Naive thymus-derived CD4-positive, alpha-beta T cell (primary cell): Measurements from ENCODE around the gene NCOR1. TPM values are rescaled to one million over a fixed set of nuclear protein-coding genes. Genes with fewer than 3 reads are reported as not detected.
"Not testable (repeated sequence)": the region's sequence is repeated elsewhere in the genome, so short reads cannot be mapped to it uniquely, and the experiment has no call there.

Source experiments
- ATAC-seq: fragments of 150-1000 bp; cut with Tn5 transposase; 2 replicates; pipeline ENCODE4 v1.10.0; 2021; ENCODE audit warnings: mild to moderate bottlenecking, moderate library complexity
- CTCF ChIA-PET: fragments of 350-600 bp; sonication (Branson Sonifier 250); formaldehyde crosslinking; loops from one replicate; lab custom pipeline; 2021; ENCODE audit warnings: antibody characterized with exemption; lab: Charles Lee
- POLR2A ChIA-PET: fragments of 350-600 bp; sonication (Branson Sonifier 250); formaldehyde crosslinking; loops from one replicate; lab custom pipeline; 2021; ENCODE audit warnings: antibody characterized with exemption, inconsistent platforms; lab: Charles Lee
- DNase-seq, 9 donors: peaks; one replicate each; pipeline versions ENCODE4 v3.0.0 to v3.0.0-alpha.2; 2020 to 2022; ENCODE audit warnings: mixed read lengths in 1 of 9
- H3K27ac ChIP-seq: one replicate; pipeline ENCODE4 v1.7.0; 2013; ENCODE audit warnings: mild to moderate bottlenecking, low read depth, low read length, moderate library complexity
- H3K27me3 ChIP-seq, 2 donors: one replicate each; pipeline ENCODE4 v1.7.0; 2013; ENCODE audit warnings: low read length in 2 of 2, mild to moderate bottlenecking in 2 of 2, moderate library complexity in 2 of 2; ENCODE audit not compliant: control insufficient read depth in 2 of 2, insufficient read depth in 2 of 2
- H3K36me3 ChIP-seq, 3 experiments: 1 replicate in 2 of 3; 2 replicates in 1 of 3; pipeline ENCODE4 v1.7.0; 2013; ENCODE audit warnings: low read length in 3 of 3, mild to moderate bottlenecking in 3 of 3, moderate library complexity in 1 of 3; ENCODE audit not compliant: insufficient read depth in 3 of 3, control insufficient read depth in 2 of 3
- H3K4me1 ChIP-seq, 2 donors: one replicate each; pipeline ENCODE4 v1.7.0; 2013; ENCODE audit warnings: low read length in 2 of 2, mild to moderate bottlenecking in 2 of 2, moderate library complexity in 1 of 2; ENCODE audit not compliant: control insufficient read depth in 2 of 2, insufficient read depth in 2 of 2
- H3K4me3 ChIP-seq: 2 replicates; pipeline ENCODE4 v1.7.0; 2013; ENCODE audit warnings: mild to moderate bottlenecking, low read length
- H3K9me3 ChIP-seq, 3 experiments: 1 replicate in 2 of 3; 2 replicates in 1 of 3; pipeline ENCODE4 v1.7.0; 2013; ENCODE audit warnings: low read length in 3 of 3; ENCODE audit not compliant: control insufficient read depth in 2 of 3
- H3K27ac Mint-ChIP-seq, 9 donors: one replicate each; pipeline ENCODE4 v1.8.0; 2020 to 2022; ENCODE audit warnings: mixed read lengths in 9 of 9, mild to moderate bottlenecking in 8 of 9, moderate library complexity in 5 of 9, inconsistent platforms in 2 of 9
- H3K27me3 Mint-ChIP-seq, 5 donors: one replicate each; pipeline ENCODE4 v1.8.0; 2021 to 2022; ENCODE audit warnings: mixed read lengths in 5 of 5, mild to moderate bottlenecking in 1 of 5
- H3K36me3 Mint-ChIP-seq, 5 donors: one replicate each; pipeline ENCODE4 v1.8.0; 2020 to 2022; ENCODE audit warnings: mixed read lengths in 5 of 5, mild to moderate bottlenecking in 3 of 5, inconsistent platforms in 1 of 5
- H3K4me1 Mint-ChIP-seq, 7 donors: one replicate each; pipeline ENCODE4 v1.8.0; 2020 to 2022; ENCODE audit warnings: mixed read lengths in 7 of 7, mild to moderate bottlenecking in 3 of 7, inconsistent platforms in 1 of 7
- H3K4me3 Mint-ChIP-seq, 10 donors: one replicate each; pipeline ENCODE4 v1.8.0; 2020 to 2022; ENCODE audit warnings: mild to moderate bottlenecking in 10 of 10, mixed read lengths in 10 of 10, moderate library complexity in 6 of 10, inconsistent platforms in 2 of 10
- H3K9me3 Mint-ChIP-seq, 11 donors: one replicate each; pipeline ENCODE4 v1.8.0; 2020 to 2022; ENCODE audit warnings: mixed read lengths in 11 of 11, mild to moderate bottlenecking in 4 of 11, inconsistent platforms in 1 of 11, moderate library complexity in 1 of 11
- intact Hi-C, 2 donors: fragments of 100-400 bp; cut with micrococcal nuclease; formaldehyde crosslinking; loops; one replicate each; pipeline ENCODE4 v1.15.1; 2023
- polyA plus RNA-seq, 2 donors: library from polyadenylated mRNA; unstranded; fragments of 300-500 nt; fragmentation: Illumina TruSeq; gene quantifications; one replicate each; pipeline ENCODE4 v1.2.3, GENCODE V29; 2021
- total RNA-seq, 6 experiments: library from RNA in 5 of 6; stranded (reverse) in 5 of 6; gene quantifications; 1 replicate in 5 of 6; 2 replicates in 1 of 6; pipeline ENCODE4 v1.2.3 and lab custom pipeline; 2021 to 2026

The NCOR1 gene
- total and polyA plus RNA-seq, 7 experiments from 2014 or later: 75.8 to 169 (median 149) TPM

GRCh38 chr17:16197276-16197675, 18.1 kb downstream of the NCOR1 start:
- H3K27ac ChIP-seq: no peak overlapping the region
- no peaks in the 10 kb centered on the region for H3K27me3 ChIP-seq
- peaks cover 24 to 67% (median 44%) of the 10 kb centered on the region in 7 donors for H3K4me1 Mint-ChIP-seq
- peaks cover 0 to 4% of the 10 kb centered on the region in 2 donors for H3K4me1 ChIP-seq
- no peaks in the 10 kb centered on the region for H3K9me3 Mint-ChIP-seq
- DNase-seq (no peak), ATAC-seq (no peak)
- POLR2A ChIA-PET: no interaction called here
- intact Hi-C loops: no loop called here
- no peak overlapping the region for H3K4me3 Mint-ChIP-seq
- H3K27ac Mint-ChIP-seq: peak overlapping the region in 1 of 9 donors; percentile 43
- peaks cover 0 to 6% (median 0%) of the 10 kb centered on the region in 3 experiments for H3K36me3 ChIP-seq
- no peaks in the 10 kb centered on the region for H3K9me3 ChIP-seq
- CTCF ChIA-PET: no interaction called here
- H3K27me3 Mint-ChIP-seq: no peaks in the 10 kb centered on the region
- peaks cover 4 to 31% (median 20%) of the 10 kb centered on the region in 5 donors for H3K36me3 Mint-ChIP-seq
- no peak overlapping the region for H3K4me3 ChIP-seq

DNA sequence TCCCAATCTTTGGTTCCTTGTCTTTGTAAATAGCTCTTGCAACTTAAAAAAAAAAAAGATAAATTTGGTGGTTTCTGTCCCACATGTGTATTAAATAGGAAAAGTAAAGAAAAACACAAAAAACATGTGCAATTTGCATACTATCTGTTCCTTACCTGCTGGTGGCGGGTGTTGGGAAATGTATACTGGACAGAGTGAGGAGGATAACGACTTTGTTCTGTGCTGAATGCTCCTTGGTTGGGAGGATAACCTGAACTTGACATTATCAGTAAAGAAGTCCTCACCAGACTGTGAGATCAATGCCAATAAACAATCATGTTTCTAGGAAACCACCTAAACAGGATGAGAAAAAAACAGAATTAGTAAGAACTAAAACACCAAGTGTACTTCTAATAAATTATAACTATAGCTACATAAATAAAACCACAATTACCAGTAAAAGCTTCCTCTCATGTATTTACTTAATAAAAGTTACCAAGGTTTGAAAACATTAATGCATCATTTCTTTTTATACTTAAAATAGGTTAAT, 21.0 kb downstream of the NCOR1 start:
- H3K9me3 Mint-ChIP-seq, H3K9me3 ChIP-seq, H3K4me1 ChIP-seq, H3K27ac ChIP-seq, H3K27me3 Mint-ChIP-seq, DNase-seq, CTCF ChIA-PET, H3K4me3 ChIP-seq, H3K27me3 ChIP-seq, POLR2A ChIA-PET, ATAC-seq, intact Hi-C loops: not testable (repeated sequence)
- H3K36me3 Mint-ChIP-seq: peaks cover 4 to 50% (median 23%) of the 10 kb centered on the region in 5 donors
- peak overlapping the region in 1 of 10 donors; percentile 4 for H3K4me3 Mint-ChIP-seq
- peak overlapping the region in 6 of 9 donors; percentile 10 to 73 (median 47) for H3K27ac Mint-ChIP-seq
- H3K4me1 Mint-ChIP-seq: peaks cover 27 to 56% (median 41%) of the 10 kb centered on the region in 7 donors
- H3K36me3 ChIP-seq: peaks cover 0 to 25% (median 5%) of the 10 kb centered on the region in 3 experiments

DNA sequence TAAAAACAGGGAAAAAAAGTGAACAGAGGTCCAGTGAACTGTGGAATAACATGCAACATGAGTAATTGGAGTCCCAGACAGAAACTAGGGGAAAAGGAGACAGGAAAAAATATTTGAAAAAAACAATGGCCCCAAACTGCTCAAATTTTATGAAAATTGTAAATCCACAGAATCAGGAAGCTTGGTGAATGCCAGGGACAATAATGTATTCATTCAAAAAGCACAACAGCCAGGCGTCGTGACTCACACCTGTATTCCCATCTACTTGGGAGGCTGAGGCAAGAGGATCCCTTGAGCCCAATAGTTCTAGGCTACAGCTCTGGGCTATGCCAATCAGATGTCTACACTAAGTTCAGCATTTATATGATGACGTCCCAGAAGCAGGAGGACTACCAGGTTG, 23.7 kb downstream of the NCOR1 start:
- Histone ChIP-seq H3K36me3 (peaks cover 0 to 21% (median 5%) of the 10 kb centered on the region in 3 experiments), H3K4me1 (no peaks in the 10 kb centered on the region), H3K4me3 (no peak overlapping the region), H3K27me3 (no peaks in the 10 kb centered on the region), H3K9me3 (no peaks in the 10 kb centered on the region), H3K27ac (no peak overlapping the region)
- H3K36me3 Mint-ChIP-seq: peaks cover 4 to 44% (median 25%) of the 10 kb centered on the region in 5 donors
- intact Hi-C loops: no loop called here
- no peak overlapping the region for H3K4me3 Mint-ChIP-seq
- no peaks in the 10 kb centered on the region for H3K9me3 Mint-ChIP-seq
- CTCF ChIA-PET: no interaction called here
- ATAC-seq (no peak), DNase-seq (no peak)
- H3K27ac Mint-ChIP-seq: peak overlapping the region in 3 of 9 donors; percentile 15 to 45 (median 36)
- POLR2A ChIA-PET: interaction anchor here (0.6 kb wide), 1 partner anchor 81 kb away, joined by 3 read pairs; no protein-coding TSS in a partner anchor
- H3K4me1 Mint-ChIP-seq: peaks cover 20 to 52% (median 42%) of the 10 kb centered on the region in 7 donors
- no peaks in the 10 kb centered on the region for H3K27me3 Mint-ChIP-seq

DNA sequence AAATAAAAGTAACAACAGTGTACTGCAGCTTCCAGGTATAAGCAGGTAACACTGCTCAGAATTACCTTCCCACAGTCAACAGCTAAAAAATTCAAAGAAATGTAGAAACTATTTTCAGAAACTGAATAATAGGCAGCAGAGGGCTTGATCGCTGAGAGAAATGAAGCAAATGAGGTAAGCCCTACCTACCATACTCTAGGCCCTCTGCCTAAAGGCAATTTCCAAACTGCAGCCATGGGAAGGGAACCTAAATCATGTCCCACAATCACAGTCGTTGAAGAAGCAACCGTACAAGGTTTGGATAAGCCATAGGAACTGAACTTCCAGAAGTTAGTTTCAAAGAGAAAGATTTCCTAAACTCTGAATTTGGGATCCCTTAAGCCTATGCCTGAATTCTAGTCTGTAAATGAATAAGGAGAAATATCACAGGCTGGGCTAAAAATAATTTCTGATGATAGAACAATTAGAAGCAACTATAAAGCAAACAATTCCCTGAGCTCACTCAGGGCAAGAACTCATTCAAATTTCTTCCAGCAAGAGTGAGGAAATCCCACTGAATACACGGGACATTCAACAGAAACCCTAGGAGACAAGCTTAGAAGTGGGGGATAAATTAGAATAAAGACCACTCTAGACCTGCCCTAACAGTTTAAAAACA, 24.5 kb downstream of the NCOR1 start:
- intact Hi-C loops: no loop called here
- ATAC-seq (no peak), DNase-seq (no peak)
- Mint-ChIP-seq H3K36me3 (peaks cover 4 to 46% (median 27%) of the 10 kb centered on the region in 5 donors), H3K27me3 (no peaks in the 10 kb centered on the region), H3K4me3 (no peak overlapping the region), H3K4me1 (peaks cover 20 to 55% (median 43%) of the 10 kb centered on the region in 7 donors), H3K9me3 (no peaks in the 10 kb centered on the region), H3K27ac (peak overlapping the region in 4 of 9 donors; percentile 15 to 45 (median 38))
- ChIA-PET POLR2A (interaction anchor here (0.6 kb wide), 2 partner anchors 8 to 80 kb away, joined by 3 read pairs; no protein-coding TSS in a partner anchor), CTCF (interaction anchor here (0.6 kb wide), 1 partner anchor 60 kb away, joined by 3 read pairs; no protein-coding TSS in a partner anchor)
- H3K4me1 ChIP-seq: no peaks in the 10 kb centered on the region
- H3K9me3 ChIP-seq: no peaks in the 10 kb centered on the region
- peaks cover 0 to 26% (median 5%) of the 10 kb centered on the region in 3 experiments for H3K36me3 ChIP-seq
- no peak overlapping the region for H3K27ac ChIP-seq
- no peak overlapping the region for H3K4me3 ChIP-seq
- H3K27me3 ChIP-seq: no peaks in the 10 kb centered on the region

- Mint-ChIP-seq H3K4me1 (peaks cover 20 to 57% (median 42%) of the 10 kb centered on the region in 7 donors), H3K9me3 (no peaks in the 10 kb centered on the region)
Measured at GRCh38 chr17:16189791-16190348, 25.5 kb downstream of the NCOR1 start.

GRCh38 chr17:16187642-16188041, 27.7 kb downstream of the NCOR1 start:
- ChIA-PET POLR2A (interaction anchor here (0.9 kb wide), 1 partner anchor 29 kb away, joined by 3 read pairs; no protein-coding TSS in a partner anchor), CTCF (no interaction called here)
- intact Hi-C loops: no loop called here
- no peaks in the 10 kb centered on the region for H3K4me1 ChIP-seq
- ATAC-seq: no peak
- H3K4me1 Mint-ChIP-seq: peaks cover 14 to 61% (median 49%) of the 10 kb centered on the region in 7 donors
- no peaks in the 10 kb centered on the region for H3K9me3 Mint-ChIP-seq
- DNase-seq: no peak
- H3K27me3 ChIP-seq: no peaks in the 10 kb centered on the region
- no peak overlapping the region for H3K4me3 ChIP-seq
- H3K36me3 Mint-ChIP-seq: peaks cover 0 to 54% (median 25%) of the 10 kb centered on the region in 5 donors
- H3K27ac Mint-ChIP-seq: peak overlapping the region in 1 of 9 donors; percentile 51
- H3K4me3 Mint-ChIP-seq: no peak overlapping the region
- H3K27ac ChIP-seq: no peak overlapping the region
- no peaks in the 10 kb centered on the region for H3K9me3 ChIP-seq
- H3K36me3 ChIP-seq: peaks cover 5 to 35% (median 5%) of the 10 kb centered on the region in 3 experiments
- no peaks in the 10 kb centered on the region for H3K27me3 Mint-ChIP-seq

More at GRCh38 chr17:16189791-16190348, 25.5 kb downstream of the NCOR1 start:
- intact Hi-C loops: no loop called here
- Mint-ChIP-seq H3K36me3 (peaks cover 4 to 53% (median 33%) of the 10 kb centered on the region in 5 donors), H3K27me3 (no peaks in the 10 kb centered on the region), H3K27ac (peak overlapping the region in 1 of 9 donors; percentile 47), H3K4me3 (no peak overlapping the region)
- H3K4me1 ChIP-seq: no peaks in the 10 kb centered on the region
- ATAC-seq: no peak
- H3K36me3 ChIP-seq: peaks cover 4 to 33% (median 5%) of the 10 kb centered on the region in 3 experiments
- H3K4me3 ChIP-seq: no peak overlapping the region
- H3K27ac ChIP-seq: no peak overlapping the region
- DNase-seq: no peak
- CTCF ChIA-PET: no interaction called here
- POLR2A ChIA-PET: interaction anchor here (0.6 to 0.7 kb wide), 2 partner anchors 9 to 27 kb away, joined by 3 to 5 read pairs; partner anchors contain the start of gene PIGL
- no peaks in the 10 kb centered on the region for H3K27me3 ChIP-seq
- no peaks in the 10 kb centered on the region for H3K9me3 ChIP-seq
